ENCODE measurements around the gene ALDH9A1.
"Not testable (repeated sequence)": the region's sequence is repeated elsewhere in the genome, so short reads cannot be mapped to it uniquely, and the experiment has no call there.

The ALDH9A1 gene

GRCh38 chr1:165717918-165718515 lies 19.7 kb upstream of the ALDH9A1 start:
- H3K36me3 ChIP-seq (ENCODE audit: control insufficient read depth, low read length) = no peaks in the 10 kb centered on the region
- H3K27ac ChIP-seq (ENCODE audit: low read depth, low read length) = no peak overlapping the region
- TF ChIP-seq CTCF (IDR thresholded peaks at IDR 0.05; ENCODE audit: low read depth, low read length, poor library complexity, severe bottlenecking) (peak; percentile 84), EZH2phosphoT487 (IDR thresholded peaks at IDR 0.05; ENCODE audit: borderline replicate concordance, low read length) (no peak)
- no peaks in the 10 kb centered on the region for H3K79me2 ChIP-seq (ENCODE audit: control insufficient read depth, low read length)
- H3K4me2 ChIP-seq (ENCODE audit: low read length) = no peak overlapping the region
- H3F3A ChIP-seq (ENCODE audit: control insufficient read depth, insufficient read depth) = no peaks in the 10 kb centered on the region
- peaks cover 3% of the 10 kb centered on the region; the same call in 1 of the 2 replicates for H3K4me1 ChIP-seq (ENCODE audit: control insufficient read depth, low read length)
- no peak overlapping the region for H3K4me3 ChIP-seq (ENCODE audit: low read length)
- no peaks in the 10 kb centered on the region for H3K9me2 ChIP-seq (replicated peaks; ENCODE audit: control insufficient read depth, low read length)
- H3K27me3 ChIP-seq (ENCODE audit: control insufficient read depth, low read length) = peaks cover 13% of the 10 kb centered on the region
- H3K9me3 ChIP-seq (ENCODE audit: control insufficient read depth, insufficient read depth, low read length) = no peaks in the 10 kb centered on the region
- no peaks in the 10 kb centered on the region; the same call in 1 of the 2 replicates for H4K20me1 ChIP-seq (ENCODE audit: control insufficient read depth, insufficient read depth, low read depth, low read length)

GRCh38 chr1:165716265-165717051 lies 18.1 kb upstream of the ALDH9A1 start:
- peaks cover 13% of the 10 kb centered on the region for H3K27me3 ChIP-seq (ENCODE audit: control insufficient read depth, low read length)
- not testable (repeated sequence) for H3K36me3 ChIP-seq (ENCODE audit: control insufficient read depth, low read length); H3K9me2 ChIP-seq (replicated peaks; ENCODE audit: control insufficient read depth, low read length); H3K9me3 ChIP-seq (ENCODE audit: control insufficient read depth, insufficient read depth, low read length); H3F3A ChIP-seq (ENCODE audit: control insufficient read depth, insufficient read depth); H3K27ac ChIP-seq (ENCODE audit: low read depth, low read length); H3K4me2 ChIP-seq (ENCODE audit: low read length); H3K4me1 ChIP-seq (ENCODE audit: control insufficient read depth, low read length); H3K79me2 ChIP-seq (ENCODE audit: control insufficient read depth, low read length); H4K20me1 ChIP-seq (ENCODE audit: control insufficient read depth, insufficient read depth, low read depth, low read length); H3K4me3 ChIP-seq (ENCODE audit: low read length)

GRCh38 chr1:165712764-165713163 lies 14.4 kb upstream of the ALDH9A1 start:
- Histone ChIP-seq H3K9me2 (replicated peaks; ENCODE audit: control insufficient read depth, low read length) (no peaks in the 10 kb centered on the region), H3K4me2 (ENCODE audit: low read length) (no peak overlapping the region), H3K4me1 (ENCODE audit: control insufficient read depth, low read length) (no peaks in the 10 kb centered on the region), H3K4me3 (ENCODE audit: low read length) (no peak overlapping the region), H4K20me1 (ENCODE audit: control insufficient read depth, insufficient read depth, low read depth, low read length) (no peaks in the 10 kb centered on the region), H3K79me2 (ENCODE audit: control insufficient read depth, low read length) (no peaks in the 10 kb centered on the region), H3K36me3 (ENCODE audit: control insufficient read depth, low read length) (no peaks in the 10 kb centered on the region), H3K27me3 (ENCODE audit: control insufficient read depth, low read length) (peaks cover 29% of the 10 kb centered on the region), H3K9me3 (ENCODE audit: control insufficient read depth, insufficient read depth, low read length) (no peaks in the 10 kb centered on the region), H3F3A (ENCODE audit: control insufficient read depth, insufficient read depth) (no peaks in the 10 kb centered on the region), H3K27ac (ENCODE audit: low read depth, low read length) (no peak overlapping the region)
- TF ChIP-seq EZH2phosphoT487 (IDR thresholded peaks at IDR 0.05; ENCODE audit: borderline replicate concordance, low read length) = no peak
- no peak for TF ChIP-seq CTCF (IDR thresholded peaks at IDR 0.05; ENCODE audit: low read depth, low read length, poor library complexity, severe bottlenecking)

All from DOHH2 (cell line).